Measurements from ENCODE around the gene MAP7D1. TPM values are rescaled to one million over a fixed set of nuclear protein-coding genes. Genes with fewer than 3 reads are reported as not detected.

MAP7D1 gene
- total and polyA plus RNA-seq, 2 experiments from 2014 or later = 35.8 to 224 TPM

DNA sequence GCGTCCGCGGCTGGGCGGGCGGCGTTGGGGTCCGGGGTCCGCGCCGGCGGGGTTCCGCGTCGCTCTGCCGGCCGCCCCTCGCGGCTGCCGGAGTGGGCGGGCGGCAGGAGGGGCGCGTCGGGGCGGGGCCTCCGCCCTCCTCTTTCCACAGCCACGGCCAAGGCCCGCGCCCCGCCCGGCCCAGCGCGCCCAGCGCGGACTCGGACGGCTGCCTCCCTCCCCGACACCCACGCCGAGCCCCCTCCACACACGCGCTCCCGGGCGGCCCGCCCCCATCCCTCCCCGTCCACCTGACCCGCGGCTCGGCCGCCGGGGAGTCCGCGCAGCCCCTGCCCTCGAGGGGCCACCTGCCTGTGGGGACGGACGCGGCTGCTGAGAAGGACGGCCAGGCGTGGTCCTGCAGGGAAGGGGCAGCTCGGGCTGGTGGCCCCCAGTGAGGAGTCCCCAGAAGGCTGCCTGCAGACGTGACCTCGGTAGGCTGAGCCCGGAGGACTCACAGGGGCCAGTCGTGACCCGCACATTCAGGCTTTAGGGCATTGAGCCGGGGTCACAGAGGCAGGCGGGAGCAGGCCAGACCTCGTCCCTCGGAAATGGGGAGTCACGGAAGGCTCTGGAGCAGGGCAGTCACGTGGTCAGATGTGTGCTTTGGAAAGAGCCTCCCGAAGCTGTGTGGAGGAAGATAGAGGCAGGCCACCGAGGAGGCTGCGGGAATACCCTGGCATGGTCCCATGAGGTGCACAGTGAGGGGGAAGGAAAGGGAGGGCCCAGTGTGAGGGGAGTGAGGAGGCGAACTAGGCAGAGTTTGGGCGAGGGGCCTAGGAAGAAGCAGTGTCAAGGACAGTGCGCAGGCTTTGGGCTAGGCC, 30.6 kb upstream of the MAP7D1 start, which contains the start of gene COL8A2:
Gene COL8A2, minus strand, starts transcription at position 94 of the 863 bp plus-strand sequence. CDS start 24,980 bp downstream, outside the sequence.
- peak within 1 kb of the TSS; percentile 60 for H3K4me3 ChIP-seq
- peak within 1 kb of the TSS; percentile 77 for H2AFZ ChIP-seq

DNA sequence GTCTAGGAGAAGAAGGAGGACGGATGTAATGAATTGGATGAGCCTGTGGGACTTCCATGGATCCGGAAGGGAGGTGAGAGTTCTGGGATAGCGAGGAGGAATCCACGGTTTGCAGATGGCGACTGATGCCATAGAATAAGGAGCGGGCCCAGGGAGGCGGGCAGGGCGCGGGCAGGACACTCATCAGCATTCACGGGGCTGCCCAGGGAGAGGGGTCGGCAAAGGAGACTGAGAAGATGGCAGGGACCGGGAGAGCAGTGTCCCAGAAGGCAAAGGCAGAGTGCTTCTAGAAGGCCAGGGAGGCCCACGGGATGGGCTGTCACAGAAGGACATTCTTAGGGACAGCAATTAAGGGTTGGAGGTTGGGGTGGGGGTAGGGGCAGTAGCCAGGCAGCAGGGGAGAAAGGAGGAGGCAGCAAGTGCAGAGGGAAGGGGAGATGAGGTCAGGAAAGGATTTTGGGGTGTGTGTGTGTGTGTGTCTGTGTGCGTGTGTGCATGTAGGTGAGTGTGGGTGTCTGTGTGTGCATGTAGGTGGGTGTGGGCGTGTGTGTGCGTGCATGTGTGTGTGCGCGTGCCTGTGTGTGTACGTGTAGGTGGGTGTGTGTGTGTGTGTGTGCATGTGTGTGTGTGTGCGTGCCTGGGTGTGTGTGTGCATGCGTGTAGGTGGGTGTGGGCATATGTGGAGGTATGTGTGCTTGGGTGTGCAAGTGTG, 29.8 kb upstream of the MAP7D1 start:
- Histone ChIP-seq H3K9me3 (ENCODE audit: low read depth) (no peaks in the 10 kb centered on the region), H3K4me2 (ENCODE audit: unreplicated experiment) (no peak overlapping the region), H3K36me3 (ENCODE audit: low read depth) (no peaks in the 10 kb centered on the region), H3K9me2 (ENCODE audit: insufficient read depth) (no peaks in the 10 kb centered on the region), H3K9ac (no peak overlapping the region), H4K20me1 (ENCODE audit: insufficient read depth) (no peaks in the 10 kb centered on the region), H3F3A (ENCODE audit: insufficient read depth) (peaks cover 10% of the 10 kb centered on the region; the same call in 1 of the 2 replicates), H3K4me1 (ENCODE audit: insufficient read depth) (peaks cover 12% of the 10 kb centered on the region), H3K27ac (no peak overlapping the region), H3K4me3 (no peak overlapping the region), H2AFZ (no peak overlapping the region), H3K79me2 (ENCODE audit: insufficient read depth) (no peaks in the 10 kb centered on the region), H3K27me3 (replicated peaks; ENCODE audit: insufficient read depth) (0 out of 2 replicates have a peak, but pooled peaks cover 4% of the 10 kb centered on the region)
- in situ Hi-C loops (cut with MboI) = no loop called here
- 90 to 94% methylated on average over 19 to 21 of the region's 21 CpGs for WGBS, 2 experiments (ENCODE audit: low coverage in 1 of 2, low lambda C conversion rate in 2 of 2, missing lambda C conversion rate in 2 of 2)
- no peak for DNase-seq
- TF ChIP-seq EZH2phosphoT487 (IDR thresholded peaks at IDR 0.05; ENCODE audit: insufficient read depth, low read depth) = no peak

More for the DNA sequence above, 30.6 kb upstream of the MAP7D1 start, which contains the start of gene COL8A2:
- H4K20me1 ChIP-seq (ENCODE audit: insufficient read depth) = no peaks in the 10 kb centered on the region
- H3K79me2 ChIP-seq (ENCODE audit: insufficient read depth) = no peaks in the 10 kb centered on the region
- 0 out of 2 replicates have a peak, but pooled peaks cover 4% of the 10 kb centered on the region for H3K27me3 ChIP-seq (replicated peaks; ENCODE audit: insufficient read depth)
- peaks cover 12% of the 10 kb centered on the region for H3K4me1 ChIP-seq (ENCODE audit: insufficient read depth)
- WGBS, 2 experiments (ENCODE audit: low coverage in 1 of 2, low lambda C conversion rate in 2 of 2, missing lambda C conversion rate in 2 of 2) = 13 to 37% methylated on average over 20 to 60 of the region's 77 CpGs
- H3K27ac ChIP-seq = no peak within 1 kb of the TSS
- no peaks in the 10 kb centered on the region for H3K9me3 ChIP-seq (ENCODE audit: low read depth)
- no peaks in the 10 kb centered on the region for H3K36me3 ChIP-seq (ENCODE audit: low read depth)
- H3K4me2 ChIP-seq (ENCODE audit: unreplicated experiment) = peak within 1 kb of the TSS; percentile 35
- DNase-seq = peak; percentile 52
- H3F3A ChIP-seq (ENCODE audit: insufficient read depth) = peaks cover 10% of the 10 kb centered on the region; the same call in 1 of the 2 replicates
- peak within 1 kb of the TSS; percentile 42; the same call in 1 of the 2 replicates for H3K9ac ChIP-seq
- in situ Hi-C loops (cut with MboI) = no loop called here
- TF ChIP-seq EZH2 (IDR thresholded peaks at IDR 0.05; ENCODE audit: insufficient read depth, poor library complexity, severe bottlenecking) (no peak), EZH2phosphoT487 (IDR thresholded peaks at IDR 0.05; ENCODE audit: insufficient read depth, low read depth) (no peak)
- H3K9me2 ChIP-seq (ENCODE audit: insufficient read depth) = no peaks in the 10 kb centered on the region

DNA sequence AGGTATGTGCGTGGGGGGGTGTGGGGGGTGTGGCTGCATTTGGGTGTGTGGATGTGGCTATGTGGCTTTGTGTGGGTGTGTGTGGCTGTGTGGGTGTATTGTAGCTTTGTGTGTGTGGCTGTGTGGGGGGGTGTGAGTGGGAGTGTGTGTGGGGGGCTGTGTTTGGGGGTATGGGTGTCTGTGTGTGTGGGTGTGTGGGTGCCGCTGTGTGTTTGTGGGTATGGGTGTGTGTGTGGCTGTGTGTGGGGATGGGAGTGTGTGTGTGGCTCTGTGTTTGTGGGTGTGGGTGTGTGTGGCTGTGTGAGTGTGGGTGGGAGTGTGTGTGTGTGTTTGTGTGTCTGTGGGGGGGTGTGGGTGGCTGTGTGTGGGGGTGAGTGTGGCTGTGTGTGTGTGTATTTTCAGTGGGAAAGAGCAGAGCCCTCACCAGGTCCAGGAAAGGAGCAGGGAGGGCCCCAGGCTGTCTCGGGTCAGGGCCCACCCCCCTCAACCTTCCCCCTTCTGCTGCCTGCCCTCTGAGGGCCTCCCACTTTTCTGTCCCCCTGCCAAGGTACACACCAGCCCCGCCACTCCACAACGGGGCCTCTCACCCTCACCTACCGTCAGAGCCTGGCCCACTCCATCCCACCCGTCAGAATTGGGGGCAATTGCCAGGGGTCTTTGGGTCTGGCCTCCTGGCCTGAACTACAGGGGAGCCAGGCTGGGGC, 29.0 kb upstream of the MAP7D1 start:
- Histone ChIP-seq H3K27me3 (replicated peaks; ENCODE audit: insufficient read depth) (0 out of 2 replicates have a peak, but pooled peaks cover 4% of the 10 kb centered on the region), H3K79me2 (ENCODE audit: insufficient read depth) (no peaks in the 10 kb centered on the region), H3K9me2 (ENCODE audit: insufficient read depth) (no peaks in the 10 kb centered on the region), H3K27ac (no peak overlapping the region), H4K20me1 (ENCODE audit: insufficient read depth) (no peaks in the 10 kb centered on the region), H3K4me1 (ENCODE audit: insufficient read depth) (peaks cover 12% of the 10 kb centered on the region), H3K4me2 (ENCODE audit: unreplicated experiment) (no peak overlapping the region), H3K4me3 (no peak overlapping the region), H2AFZ (no peak overlapping the region), H3K9ac (no peak overlapping the region), H3F3A (ENCODE audit: insufficient read depth) (peaks cover 10% of the 10 kb centered on the region; the same call in 1 of the 2 replicates), H3K36me3 (ENCODE audit: low read depth) (no peaks in the 10 kb centered on the region), H3K9me3 (ENCODE audit: low read depth) (no peaks in the 10 kb centered on the region)
- no peak for TF ChIP-seq EZH2phosphoT487 (IDR thresholded peaks at IDR 0.05; ENCODE audit: insufficient read depth, low read depth)
- TF ChIP-seq EZH2 (IDR thresholded peaks at IDR 0.05; ENCODE audit: insufficient read depth, poor library complexity, severe bottlenecking) = no peak
- in situ Hi-C loops (cut with MboI) = no loop called here
- no peak for DNase-seq
- 93 to 100% methylated on average over 1 to 7 of the region's 7 CpGs for WGBS, 2 experiments (ENCODE audit: low coverage in 1 of 2, low lambda C conversion rate in 2 of 2, missing lambda C conversion rate in 2 of 2)

Data from GM23248 (cell line).